IPS-11a (cell line): ENCODE measurements around the gene CLDN24.

Experiments
- H3K4me3 ChIP-seq: one replicate; pipeline ENCODE4 v1.5.1; 2013; ENCODE audit warnings: low read depth, low read length, control low read depth

Gene CLDN24

DNA sequence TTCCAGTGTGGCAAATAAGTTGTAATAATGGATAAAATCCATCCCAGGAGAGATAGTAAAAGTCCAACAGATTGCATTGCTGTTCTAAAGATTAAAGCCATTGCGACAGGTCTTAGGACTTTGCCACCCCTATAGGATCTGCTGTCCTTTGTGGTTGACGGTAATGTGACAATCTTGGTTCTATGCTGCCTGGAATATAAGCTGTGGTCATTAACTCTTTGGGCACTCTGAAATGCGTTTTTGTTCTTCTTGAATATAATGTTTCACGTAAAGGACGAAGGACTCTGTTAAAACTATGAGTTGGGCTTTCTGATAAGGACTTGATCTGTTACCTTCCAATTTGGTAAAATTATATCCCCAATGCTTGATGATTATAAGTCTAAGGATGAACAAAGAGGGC lies at the start of gene CLDN24:
CLDN24 (minus strand) TSS at position 101 of the 400 bp plus-strand sequence; CDS start at position 101, 0 bp downstream.
- no peak within 1 kb of the TSS for H3K4me3 ChIP-seq

DNA sequence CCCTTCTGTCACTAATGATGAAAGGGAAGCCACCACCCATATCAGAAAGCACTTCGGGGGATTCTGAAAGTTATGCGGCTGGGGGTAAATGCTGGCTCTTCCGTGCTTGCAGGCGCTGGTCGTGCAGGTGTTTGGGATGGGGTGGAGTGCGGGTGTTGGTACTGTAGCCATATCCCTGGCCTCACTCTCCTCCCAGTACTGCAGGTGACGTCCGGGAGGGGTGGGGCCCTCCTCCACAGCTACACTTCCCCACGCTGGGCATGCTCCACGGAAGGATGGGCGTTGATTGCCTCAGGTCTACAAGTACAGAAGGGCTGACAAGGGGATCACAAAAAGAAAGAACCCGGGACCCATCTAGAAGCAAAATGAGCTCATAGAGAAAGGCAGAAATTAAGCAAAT lies 48.6 kb upstream of the CLDN24 start:
- H3K4me3 ChIP-seq, result no peak overlapping the region

DNA sequence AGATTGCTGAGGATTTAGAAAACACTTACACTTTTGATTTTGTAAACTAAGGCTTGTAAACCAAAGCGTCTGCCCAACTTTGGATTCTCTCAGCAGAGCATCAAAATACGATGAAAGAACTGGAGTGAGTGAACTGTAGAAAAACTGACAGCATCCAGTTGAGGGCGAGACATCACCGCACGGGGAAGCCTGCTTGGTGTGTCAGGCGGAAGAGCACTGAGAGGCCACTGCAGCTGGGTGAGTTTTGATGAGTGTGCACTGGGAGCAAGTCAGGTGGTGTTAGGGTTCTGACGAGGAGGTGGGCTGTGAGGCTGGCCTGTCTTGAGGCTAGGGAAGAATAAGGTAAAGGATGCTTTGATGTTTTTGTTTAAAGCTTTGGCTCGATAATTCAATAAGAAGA lies 46.8 kb upstream of the CLDN24 start:
- no peak overlapping the region for H3K4me3 ChIP-seq

DNA sequence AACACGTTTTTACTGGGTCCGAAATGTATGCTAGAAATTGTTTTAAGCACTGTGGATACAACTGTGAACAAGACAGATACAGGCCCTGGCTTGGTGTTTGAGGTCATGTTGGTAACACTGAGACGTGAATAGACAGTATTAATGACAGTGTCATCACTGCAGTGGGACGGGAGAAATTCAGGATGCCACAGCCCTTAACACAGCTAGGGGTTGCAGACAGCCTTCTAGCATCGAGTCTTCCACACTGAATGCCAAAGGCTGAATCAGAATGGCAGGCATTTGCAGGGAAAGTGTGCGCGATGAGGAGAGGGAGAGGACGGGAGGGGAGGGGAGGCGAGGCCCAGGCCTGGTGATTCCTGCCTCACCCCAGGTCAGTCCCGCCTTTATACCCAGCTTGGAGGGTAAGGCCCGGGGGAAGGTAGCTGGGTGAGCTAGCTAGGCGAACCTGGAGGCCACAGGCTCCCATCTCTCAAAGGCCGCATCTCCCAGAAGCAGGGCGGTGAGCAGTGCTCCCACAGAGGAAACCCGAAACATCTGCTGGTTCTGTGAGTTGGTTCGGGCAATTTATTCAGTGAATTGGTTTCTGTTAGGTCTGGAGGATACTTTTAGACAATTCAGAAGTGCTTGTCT lies 44.1 kb upstream of the CLDN24 start:
- H3K4me3 ChIP-seq, result no peak overlapping the region

DNA sequence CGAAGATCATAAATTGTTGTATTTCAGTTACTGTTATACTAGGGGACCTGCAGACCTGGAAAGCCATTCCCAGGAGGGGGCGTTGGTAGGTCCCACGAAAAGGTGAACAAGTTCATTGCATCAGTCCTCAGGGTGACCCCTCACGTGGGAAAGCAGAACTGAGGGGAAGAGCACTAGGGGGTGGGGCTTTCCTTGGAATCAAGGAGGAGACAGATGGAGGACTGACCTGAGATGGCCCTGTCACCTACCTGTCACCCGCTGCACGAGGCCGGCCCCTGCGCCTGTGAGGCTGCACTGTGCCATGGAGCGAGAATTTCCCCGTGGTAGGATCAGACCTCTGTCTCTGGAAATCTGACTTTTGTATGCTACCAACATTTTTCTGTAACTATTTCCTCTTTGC lies 41.8 kb upstream of the CLDN24 start:
- no peak overlapping the region for H3K4me3 ChIP-seq

DNA sequence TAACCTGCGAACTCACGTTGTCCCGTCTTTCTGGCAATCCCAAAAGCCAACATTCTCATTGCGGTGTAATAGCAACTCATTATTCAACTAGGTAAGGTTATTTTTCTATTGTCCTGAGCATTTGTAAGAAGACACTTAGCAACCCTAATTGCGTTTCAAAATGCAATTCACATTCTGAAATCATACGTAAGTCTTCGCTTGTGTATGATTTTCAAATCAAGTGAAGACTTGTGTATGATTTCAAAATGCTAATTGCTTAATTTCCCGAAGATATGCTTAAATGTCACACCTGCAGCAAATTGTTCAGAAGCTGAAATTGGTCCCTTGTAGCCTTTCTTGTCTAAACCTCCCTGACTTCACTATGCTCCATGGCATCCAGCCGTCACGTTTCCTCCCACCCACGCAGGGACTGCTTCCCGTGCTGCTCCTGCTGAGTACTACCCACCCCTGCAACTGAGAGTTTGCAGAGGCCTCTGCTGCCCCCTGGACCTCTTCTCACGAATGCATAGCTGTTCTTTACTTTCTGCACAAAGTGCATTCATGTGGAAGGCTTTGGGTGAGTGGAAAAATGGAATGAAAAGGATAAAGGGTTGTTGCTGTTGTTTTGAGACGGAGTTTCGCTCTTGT lies 40.8 kb upstream of the CLDN24 start:
- H3K4me3 ChIP-seq, result no peak overlapping the region

DNA sequence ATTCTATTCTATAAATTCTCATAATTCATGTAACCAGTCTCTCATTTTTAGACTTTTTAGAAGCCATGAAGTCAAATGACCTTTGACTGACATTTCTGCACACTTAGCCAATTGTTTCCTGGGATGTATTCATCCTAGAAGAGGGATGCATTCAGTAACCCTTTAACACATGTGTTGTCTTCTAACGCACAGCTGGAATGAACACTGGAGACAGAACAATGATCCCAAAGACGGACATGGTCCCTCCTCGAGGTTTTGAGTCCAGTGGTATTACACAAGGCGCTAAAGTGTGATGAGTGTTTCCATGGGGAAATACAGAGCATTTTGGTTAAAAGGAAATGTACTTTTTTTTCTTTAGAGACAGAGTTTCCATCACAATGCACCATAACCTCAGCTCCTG lies 39.8 kb upstream of the CLDN24 start:
- H3K4me3 ChIP-seq, result no peak overlapping the region

DNA sequence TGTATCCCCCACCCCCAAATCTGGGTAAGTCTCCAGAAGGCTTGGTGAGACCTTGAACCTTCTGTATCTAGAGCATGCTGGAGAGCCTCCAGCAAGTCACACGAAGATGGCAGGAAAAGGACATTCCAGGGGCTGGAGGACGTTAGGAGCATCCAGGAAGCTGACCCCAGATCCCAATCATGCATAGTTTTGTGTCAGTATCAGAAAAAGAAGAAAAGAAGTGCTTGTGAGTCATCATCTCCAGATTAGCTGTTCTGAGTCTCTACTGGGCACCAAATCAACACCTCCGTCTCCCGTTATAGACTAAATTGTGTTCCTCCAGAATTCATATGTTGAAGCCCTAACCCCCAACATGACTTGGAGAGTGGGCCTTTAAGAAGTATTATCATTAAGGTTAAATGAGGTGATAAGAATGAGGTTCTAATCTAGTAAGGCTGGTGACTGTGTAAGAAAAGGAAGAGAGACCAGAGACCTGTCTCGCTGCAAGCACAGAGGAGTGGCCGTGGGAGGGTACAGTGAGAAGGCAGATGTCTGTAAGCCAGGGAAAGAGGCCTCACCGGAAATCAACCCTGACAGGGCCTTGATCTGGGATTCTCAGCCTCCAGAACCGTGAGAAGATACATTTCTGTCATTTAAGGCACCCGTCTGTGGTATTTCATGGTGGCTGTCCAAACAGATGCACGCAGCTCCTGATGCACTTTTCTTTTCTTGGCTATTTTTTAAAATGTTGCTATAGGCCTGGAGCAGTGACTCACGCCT lies 38.1 kb upstream of the CLDN24 start:
- H3K4me3 ChIP-seq, result no peak overlapping the region

DNA sequence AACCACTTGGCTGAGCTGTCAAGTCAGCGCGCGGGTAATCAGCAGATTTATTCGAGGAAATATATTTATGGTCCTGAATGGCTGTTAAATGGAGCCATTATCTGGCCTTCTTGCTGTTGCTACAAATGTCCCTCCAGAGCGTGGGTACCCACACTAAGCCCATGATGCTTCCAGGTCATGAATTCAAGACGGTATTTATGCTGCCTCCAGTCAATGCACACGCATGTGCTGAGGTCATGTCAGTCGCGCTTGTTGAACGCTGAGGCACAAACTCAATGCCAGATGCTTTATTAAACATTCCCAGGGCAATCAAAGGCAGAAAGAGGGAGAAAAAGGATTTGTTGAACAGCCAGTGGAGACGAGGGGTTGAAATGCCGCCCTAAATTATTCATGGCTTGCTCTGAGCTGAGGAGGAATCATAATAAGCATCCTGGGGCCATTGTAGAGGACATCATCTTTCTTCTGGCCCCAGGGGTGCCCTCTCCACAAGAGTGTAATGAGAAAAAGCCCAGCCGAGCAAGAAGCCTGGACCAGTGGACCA lies 36.1 kb upstream of the CLDN24 start:
- H3K4me3 ChIP-seq, result no peak overlapping the region

DNA sequence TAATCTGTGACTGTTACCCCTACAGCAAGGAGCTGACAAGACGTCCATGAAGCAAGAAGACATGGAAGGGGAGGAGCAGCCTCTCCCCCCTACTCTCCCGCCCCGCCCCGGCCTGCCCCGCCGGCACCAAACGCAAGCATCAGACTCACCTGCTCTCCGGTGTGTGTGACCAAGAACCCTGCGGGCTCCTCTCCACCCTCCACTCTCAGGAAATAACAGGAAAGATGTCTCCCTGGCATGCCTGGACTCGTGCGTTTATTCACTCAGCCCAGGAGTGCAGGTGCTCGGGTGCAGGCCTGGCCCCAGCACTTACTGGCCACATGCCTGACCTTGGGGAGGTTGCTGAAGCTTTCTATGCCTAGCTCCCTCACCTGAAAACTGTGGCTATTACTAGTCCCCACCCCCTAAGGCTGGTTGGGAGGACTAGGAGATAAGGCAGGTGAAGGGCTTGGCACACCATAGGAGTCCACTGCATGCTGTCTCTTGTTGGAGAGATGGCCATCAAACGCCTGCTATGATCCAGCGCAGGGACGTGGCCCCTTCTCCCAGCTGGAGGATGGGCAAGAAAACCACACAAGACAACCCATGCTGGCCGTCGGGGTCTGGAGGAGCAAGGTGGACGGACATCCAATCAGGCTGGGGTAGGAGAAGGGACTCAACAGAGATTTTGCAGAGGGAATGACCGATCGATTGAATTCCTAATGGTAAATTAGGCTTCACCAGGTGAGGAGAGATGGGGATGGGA lies 34.9 kb upstream of the CLDN24 start:
- H3K4me3 ChIP-seq, result no peak overlapping the region

DNA sequence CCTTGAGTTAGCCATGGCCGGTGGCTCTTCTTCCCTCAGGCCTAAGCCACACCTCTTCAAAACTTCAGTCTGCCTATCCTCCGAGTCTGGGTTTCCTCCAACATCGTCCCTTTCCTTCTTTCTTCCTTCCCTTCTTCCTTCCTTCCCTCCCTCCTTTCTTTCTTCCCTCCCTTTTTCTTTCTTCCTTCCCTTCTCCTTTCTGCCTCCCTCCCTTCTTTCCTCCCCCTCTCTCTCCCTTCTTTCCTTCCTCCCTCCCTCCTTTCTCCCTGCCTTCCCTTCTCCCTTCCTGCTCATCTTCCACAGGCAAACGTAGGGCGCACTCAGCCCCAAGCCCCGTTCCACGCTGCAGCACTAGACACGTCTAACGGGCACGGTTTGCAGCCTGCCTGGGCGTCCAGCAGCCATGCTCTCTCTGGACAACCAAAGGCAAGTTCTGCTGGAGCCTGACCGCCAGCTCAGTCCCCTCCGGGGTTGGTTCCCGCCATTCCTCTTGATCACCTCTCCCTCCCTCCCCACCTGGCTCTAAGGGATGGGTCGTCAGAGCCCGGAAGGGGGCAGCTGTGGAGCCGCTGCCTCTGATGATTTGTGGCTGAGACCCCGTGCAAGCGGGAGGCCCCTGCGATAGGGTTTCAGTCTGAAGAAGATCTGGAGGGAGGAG lies 34.1 kb upstream of the CLDN24 start:
- H3K4me3 ChIP-seq, result no peak overlapping the region

DNA sequence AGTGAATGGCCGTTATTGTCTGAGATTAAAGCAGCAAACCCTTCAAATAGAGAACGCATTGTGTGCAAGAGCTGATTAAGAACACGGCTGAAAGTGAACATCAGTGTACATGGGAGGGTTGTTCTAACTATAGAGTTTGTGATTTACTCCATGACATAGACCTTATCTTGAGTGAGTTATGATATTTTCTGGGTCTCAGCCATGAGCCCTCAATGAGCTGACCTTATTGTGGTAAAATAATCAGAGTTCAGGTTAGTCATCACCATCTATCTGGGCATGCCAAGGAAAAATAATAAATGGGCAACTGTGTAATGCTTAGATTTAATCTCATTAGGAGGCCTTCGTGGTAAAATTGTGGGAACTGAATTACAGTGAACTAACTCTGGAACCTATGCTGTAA lies 33.2 kb upstream of the CLDN24 start:
- no peak overlapping the region for H3K4me3 ChIP-seq

DNA sequence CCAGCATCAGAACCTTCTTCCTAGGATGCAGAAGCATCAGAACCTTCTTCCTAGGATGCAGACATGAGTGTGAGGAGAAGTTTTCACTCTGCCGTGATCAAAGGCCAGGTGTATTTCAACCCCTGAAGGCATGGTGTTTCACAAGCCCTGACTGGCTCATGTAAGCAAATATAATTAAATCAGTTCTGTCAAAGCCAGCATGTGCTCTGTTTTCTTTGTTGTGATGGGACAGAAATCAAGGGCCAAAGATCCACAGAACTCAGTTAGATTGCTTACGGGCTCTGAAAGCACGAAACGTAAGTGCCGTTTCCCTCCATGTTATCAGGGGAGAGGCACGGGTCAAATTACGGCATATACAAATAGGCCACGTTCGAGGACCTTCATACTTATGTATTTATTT lies 32.0 kb upstream of the CLDN24 start:
- H3K4me3 ChIP-seq, result no peak overlapping the region

DNA sequence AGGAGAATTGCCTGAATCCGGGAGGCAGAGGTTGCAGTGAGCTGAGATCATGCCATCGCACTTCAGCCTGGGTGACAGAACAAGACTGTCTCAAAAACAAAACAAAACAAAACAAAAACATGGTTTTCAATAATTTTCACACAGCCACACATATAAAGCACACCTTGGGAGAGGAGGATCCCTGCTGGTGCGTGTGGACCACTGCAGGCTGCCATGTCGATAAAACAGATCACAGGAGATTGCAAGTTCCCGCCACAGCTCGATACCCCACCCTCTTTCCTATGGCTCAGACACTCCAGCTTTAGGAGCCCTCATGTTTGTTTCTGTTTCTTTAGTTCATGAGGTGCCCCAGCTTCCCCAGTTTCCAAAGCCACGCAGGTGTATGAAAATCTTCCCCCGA lies 31.3 kb upstream of the CLDN24 start:
- no peak overlapping the region for H3K4me3 ChIP-seq

DNA sequence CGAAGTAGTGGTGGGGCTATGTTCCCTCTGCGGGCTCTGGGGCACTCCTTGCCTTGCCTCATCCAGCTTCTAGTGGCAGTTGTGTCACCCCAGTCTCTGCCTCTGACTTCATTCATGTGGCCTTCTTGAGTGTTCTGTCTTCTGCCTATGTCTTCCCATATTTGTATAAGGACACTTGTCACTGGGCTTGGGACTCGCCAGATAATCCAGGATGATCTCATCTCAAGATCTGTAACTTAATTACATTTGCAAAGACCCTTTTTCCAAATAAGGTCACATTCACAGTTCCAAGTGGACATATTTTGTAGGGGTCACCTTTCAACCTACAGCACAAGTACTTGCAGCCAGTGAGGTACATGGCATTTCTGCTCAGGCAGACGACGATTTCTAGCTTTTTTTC lies 30.3 kb upstream of the CLDN24 start:
- H3K4me3 ChIP-seq, result no peak overlapping the region

DNA sequence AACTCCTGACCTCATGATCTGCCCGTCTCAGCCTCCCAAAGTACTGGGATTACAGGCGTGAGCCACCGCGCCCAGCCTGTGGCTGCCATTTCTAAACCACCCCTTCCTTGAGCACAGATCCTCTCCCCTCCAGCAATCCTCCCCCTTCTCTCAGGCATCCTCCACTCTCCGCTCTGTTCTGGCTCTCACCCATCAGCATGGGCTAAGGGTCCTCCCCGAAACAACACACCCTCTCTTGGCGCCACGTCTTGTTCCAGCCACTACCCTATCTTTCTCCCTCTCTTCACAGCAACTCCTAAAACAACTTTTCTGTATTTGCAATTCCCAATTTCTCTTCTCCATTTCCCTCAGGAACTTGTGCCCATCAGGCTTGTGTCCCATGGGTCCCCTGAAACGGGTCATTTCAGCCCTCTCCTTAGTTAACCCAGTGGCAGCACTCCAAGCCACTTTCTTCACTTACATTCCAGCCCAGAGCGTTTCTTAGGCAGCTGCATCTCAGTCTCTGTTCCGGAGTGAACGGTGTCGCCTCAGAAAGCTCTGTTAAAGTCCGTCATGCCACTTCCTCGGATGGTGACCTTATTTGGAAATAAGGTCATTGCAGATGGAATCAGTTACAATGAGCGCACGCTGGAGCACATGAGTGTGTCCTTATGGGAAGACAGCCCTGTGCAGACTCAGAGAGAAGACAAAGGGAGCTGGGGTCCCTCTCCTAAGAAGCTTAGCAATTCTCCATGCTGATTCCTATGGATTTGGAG lies 28.3 kb upstream of the CLDN24 start:
- no peak overlapping the region for H3K4me3 ChIP-seq

DNA sequence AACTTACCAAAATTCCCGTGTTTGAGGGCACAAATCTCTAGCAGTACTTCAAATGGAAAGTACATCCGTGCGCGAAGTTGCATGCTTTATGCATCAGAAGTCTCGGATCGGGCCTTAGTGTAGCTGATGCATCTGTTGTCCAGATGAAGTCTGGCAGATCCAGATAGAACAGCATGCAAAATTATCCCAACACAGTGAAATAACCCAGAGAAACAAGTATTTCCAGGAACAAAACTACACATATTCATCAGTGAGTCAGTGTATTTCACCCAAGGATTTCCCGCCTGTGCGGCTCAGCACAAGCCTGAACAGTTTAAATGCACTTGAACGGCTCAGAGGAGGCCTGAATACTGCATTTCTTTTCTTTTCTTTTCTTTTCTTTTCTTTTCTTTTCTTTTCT lies 27.4 kb upstream of the CLDN24 start:
- no peak overlapping the region for H3K4me3 ChIP-seq

DNA sequence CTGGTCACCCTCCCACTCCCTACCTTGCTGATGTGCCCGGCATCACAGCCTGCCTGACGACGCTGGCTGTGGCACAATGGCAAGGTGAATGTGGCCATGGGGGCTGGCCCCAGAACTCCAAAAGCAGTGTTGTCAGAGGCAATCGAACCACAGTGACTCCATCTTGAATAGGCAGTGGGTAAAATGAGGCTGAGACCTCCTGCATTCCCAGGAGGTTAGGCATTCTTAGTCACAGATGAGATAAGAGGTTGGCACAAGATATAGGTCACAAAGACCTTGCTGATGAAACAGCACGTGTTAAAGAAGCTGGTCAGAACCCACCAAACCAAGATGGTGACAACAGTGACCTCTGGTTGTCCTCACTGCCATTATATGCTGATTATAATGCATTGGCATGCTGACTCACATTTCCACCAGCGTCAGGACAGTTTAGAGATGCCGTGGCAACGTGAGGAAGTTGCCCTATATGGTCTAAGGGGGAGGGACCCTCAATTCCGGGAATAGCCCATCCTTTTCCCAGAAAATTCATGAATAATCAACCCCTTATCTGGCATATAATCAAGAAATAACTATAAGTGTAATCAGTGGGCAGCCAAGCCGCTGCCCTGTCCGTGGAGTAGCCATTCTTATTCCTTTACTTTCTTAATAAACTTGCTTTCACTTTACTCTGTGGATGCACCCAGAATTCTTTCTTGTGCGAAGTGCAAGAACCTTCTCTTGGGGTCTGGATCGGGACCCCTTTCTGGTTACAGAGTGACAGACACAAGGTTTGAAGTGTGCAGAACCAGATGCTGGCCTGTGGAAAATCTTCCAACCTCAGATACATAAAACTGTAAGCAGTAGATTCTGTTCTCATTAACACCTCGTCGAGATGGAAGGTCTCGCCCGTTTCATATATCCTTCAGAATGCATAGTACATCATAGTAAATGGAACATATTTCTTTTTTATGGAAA lies 26.8 kb upstream of the CLDN24 start:
- H3K4me3 ChIP-seq, result no peak overlapping the region

DNA sequence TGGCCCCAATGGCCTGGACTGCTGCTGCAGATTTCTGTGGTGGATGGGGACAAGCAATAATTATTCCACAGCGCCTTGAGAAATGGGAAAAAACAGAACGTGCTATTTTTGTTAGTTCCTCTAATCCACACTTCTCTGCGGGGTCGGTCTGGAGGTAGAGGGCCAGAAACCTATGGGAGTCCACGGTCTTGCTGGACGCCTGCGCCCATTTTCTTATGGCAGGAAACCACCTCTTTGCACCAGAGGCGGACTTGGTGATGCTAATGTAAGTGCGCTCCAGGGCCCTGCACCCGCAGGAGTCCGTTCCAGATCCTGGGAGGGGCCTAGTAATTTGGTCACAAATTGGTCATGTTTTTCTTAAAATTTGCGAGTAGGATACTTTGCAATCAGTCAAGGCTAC lies 25.9 kb upstream of the CLDN24 start:
- H3K4me3 ChIP-seq, result no peak overlapping the region
